NCI-H2196 (cell line): Measurements from ENCODE around the gene FAM170B.

ENCODE experiments used
- DNase-seq: peaks from one replicate; lab custom pipeline; 2025; ENCODE audit not compliant: unreplicated experiment; lab: John Stamatoyannopoulos, UW

The FAM170B gene

DNA sequence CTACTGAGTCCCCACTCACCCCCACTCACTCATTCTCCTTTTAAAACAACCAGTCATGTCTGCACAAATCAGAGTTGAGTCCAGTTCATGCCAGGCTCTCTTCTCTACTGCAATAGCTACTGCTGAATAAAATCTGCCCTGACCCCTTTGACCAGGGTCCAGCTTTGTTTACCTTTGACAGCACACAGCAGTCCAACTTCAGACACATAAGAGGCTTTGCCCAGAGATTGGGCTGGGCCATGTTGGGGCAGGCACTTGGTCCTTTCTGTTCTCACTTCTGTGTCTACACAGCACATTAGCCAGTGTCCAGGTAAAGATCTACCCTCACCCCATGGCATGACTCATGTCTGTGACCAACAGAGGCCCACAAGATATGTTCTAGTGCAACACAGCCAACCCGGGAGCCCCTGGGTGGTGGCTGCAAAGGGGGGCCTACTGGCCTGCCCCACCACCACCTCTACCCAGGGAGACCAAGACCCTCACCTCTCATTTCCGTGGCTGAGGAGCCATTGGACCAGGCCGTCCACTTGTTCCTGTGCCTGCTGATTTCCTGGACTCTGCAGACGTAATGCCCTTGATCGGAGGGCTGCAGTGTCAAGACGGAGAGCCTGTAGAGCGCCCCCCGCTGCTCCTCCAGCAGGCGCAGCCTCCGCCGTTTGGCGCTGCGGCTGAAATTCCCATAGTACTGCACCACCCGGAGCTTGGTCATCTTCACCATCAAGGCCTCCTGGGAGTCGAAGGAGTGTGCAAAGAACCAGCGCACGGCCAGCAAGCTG, 26.5 kb downstream of the FAM170B start:
- no peak for DNase-seq

DNA sequence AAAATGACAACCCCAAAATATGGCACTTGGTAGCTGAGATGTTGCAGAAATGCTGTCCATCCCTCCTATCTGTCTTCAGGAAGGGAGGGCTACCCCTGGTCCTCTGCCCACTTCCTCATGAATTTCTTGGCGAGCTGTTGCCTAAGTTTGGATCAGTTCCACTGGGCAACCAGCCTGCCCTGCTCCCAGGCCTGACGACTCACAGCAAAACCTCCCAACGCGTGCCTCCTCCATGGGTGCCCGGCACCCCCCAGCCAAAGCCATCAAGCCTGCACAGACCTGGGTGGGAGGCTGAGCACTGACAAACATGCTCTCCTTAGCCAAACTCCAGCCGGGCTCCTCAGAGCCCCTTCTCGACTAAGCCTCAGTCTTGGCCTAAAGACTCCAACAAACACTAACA, 27.4 kb downstream of the FAM170B start:
- no peak for DNase-seq

DNA sequence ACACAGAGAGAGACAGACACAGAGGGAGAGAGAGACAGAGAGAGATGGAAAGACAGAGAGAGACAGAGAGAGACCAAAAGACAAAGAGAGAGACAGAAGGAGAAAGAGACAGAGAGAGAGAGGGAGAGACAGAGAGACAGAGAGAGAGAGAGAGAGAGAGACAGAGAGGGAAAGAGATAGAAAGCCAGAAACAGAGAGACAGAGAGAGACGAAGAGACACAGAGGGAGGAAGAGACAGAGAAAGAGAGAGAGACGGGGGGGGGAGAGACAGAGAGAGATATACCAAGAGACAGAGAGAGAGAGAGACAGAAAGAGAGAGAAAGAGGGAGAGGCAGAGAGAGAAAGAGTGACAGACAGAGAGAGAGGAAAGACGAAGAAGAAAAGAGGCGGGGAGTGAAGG, 28.7 kb downstream of the FAM170B start:
- no peak for DNase-seq

DNA sequence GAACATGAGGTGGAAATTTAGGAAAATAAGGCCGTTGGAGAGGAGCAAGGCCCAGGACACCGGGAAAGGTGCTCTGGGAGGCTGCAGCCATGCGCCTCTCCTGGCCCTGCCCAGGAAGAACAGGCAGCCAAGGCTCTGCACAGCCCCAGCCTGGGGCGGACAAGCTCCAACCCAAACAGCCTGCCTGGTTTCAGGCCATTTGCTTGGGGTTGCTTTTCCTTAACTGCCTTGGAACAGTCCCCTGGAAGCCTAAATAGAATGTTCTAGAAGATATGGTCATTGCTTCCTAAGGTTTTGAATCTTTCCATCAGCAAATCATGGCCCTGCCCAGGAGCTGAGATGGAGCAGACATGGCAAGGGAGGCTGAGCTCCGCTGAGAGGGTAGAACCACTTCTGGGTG, 29.5 kb downstream of the FAM170B start:
- DNase-seq, result no peak

DNA sequence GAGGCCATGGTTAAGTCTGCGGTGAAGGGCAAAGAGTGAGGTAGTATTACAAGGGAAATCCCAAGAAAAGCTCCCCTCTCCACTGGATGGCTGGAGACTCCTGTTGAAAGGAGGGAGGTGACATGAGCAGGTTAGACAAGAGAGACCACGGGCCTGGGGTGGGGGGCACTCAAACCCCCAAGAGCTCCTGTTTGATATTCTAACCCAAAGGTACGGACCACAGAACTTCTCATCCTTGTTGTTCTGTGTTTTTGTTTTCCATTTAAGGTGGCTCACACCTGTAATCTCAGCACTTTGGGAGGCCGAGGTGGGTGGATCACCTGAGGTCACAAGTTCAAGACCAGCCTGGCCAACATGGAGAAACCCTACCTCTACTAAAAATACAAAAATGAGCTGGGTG, 30.1 kb downstream of the FAM170B start:
- DNase-seq, result no peak

DNA sequence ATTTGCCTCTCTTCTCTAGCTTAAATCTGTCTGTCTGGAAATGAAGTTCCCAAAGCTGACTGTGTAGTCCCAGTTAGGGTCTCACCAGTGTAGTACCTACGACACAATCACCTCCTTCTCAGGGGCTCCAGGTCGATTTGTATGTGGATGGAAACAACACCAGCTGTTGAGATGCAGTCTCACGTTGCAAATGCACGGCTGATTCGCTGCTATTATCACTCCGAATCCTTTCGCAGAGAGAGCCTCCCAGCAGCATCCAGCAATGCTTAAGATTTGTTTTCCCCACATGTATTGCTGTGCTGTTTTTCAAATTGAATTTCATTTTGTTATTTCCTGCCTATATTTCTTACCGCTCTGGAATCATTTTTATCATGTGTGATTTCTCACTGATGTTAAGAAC, 34.8 kb downstream of the FAM170B start:
- no peak for DNase-seq

DNA sequence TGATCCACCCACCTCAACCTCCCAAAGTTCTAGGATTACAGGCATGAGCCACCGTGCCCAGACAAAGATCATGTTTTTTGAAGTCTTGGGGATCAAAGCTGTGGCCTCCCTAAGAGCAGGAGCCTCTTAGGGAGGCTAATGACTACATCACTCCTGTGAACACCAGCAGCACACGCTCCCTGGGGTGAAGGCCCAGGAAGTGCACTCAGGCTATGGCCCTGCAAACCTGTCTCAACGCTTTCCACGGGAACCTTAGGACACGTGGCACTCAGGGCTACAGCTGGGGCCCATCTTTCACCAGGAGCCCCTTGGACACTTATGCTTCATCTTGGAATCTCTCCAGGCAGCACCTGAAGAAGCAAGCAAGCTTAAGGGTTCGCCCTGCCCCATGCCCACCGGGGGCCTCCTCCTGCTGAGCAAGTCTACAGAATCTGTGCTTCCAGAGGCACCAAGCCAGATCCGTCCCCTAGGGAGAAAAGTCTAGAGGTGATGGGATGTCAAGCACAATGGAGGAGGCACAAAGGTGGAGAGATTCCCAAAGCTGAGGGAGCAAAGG, 36.9 kb downstream of the FAM170B start:
- DNase-seq, result no peak

DNA sequence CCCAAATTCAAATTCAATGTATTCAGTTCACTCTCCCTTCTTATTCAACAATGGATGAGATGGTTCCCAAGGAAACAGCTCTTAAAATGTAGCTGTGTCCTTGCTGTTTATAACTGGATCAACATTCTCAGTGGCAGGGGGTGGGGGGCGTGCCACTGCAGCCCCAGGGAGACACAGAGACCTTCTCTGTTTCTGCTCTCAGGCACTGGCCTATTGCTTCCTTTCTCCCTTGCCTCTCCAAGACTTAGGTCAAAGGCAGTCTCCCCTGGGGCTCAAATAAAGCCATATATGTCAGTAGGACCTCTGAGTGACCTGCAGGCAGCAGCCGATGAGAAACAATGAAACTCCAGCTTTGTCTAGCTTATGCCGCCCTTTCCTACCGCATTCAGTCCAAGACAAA, 39.2 kb downstream of the FAM170B start:
- DNase-seq, result no peak

DNA sequence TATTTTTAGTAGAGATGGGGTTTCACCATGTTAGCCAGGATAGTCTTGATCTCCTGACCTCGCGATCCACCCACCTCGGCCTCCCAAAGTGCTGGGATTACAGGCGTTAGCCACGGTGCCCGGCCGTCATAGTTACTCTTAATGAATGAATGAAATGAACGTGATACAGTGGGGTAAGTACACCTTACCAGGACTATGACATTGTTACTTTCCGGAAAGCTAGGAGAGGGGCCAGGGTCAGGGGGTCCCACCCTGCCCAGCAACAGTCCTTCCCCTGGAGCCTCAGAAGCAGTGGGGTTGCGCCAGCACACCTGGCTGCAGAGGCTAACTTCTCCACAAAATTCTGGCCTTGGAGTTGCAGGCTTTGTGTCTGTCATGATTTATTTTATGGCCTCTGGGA, 39.9 kb downstream of the FAM170B start:
- no peak for DNase-seq

DNA sequence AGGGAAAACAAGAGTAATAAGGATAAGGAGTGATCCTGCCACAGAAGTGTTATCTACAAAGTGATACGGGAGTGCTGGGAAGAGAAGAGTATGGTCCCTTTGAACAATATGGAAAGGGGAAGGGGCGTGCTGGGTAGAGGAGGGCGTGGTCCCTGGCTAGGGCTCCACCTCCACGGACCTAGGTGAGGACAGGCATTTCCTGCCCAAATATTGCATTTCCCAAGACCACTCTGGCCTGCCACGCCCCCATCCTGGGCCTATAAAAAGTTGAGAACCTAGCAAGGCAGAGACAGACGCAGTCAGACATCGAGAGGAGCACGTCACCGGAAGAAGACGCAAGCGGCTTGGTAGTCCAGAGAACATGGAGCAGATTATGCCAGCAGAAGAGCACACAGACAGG, 41.3 kb downstream of the FAM170B start:
- no peak for DNase-seq

DNA sequence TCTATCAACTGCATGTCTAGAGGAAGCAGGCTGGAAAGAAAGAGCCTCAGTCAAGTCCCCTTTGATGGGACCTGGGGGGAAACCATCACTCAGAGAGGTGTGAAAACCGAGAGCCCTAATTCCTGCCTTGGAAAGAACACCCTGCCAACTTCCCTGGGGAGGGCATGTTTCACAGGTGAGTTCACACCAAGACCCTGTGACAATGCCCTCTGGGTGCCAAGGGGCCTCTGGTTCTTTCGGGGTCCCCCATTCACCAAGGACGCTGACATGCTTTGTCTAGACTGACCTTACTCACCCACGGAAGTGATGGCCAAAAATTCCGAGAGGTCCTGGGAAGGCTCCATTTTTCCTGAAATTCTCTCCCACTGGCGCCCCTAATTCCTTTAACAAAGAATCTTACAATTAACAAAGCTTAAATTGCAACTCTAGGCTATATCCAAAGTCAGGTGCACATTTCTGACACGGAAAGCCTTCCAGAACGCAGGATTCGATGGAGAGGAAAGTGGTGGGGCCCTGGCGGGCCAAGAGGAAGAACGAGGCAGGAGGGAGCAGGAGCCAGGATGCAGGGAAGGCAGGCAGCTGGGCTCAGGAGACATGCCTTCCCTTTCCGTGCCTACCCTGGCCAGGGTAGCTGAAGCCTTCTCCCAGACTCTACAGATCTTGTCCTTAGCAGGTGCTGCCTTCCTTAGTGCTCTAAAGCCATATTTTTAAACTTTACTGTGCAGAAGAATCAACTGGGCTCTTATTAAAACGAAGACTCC, 42.2 kb downstream of the FAM170B start:
- DNase-seq, result no peak

DNA sequence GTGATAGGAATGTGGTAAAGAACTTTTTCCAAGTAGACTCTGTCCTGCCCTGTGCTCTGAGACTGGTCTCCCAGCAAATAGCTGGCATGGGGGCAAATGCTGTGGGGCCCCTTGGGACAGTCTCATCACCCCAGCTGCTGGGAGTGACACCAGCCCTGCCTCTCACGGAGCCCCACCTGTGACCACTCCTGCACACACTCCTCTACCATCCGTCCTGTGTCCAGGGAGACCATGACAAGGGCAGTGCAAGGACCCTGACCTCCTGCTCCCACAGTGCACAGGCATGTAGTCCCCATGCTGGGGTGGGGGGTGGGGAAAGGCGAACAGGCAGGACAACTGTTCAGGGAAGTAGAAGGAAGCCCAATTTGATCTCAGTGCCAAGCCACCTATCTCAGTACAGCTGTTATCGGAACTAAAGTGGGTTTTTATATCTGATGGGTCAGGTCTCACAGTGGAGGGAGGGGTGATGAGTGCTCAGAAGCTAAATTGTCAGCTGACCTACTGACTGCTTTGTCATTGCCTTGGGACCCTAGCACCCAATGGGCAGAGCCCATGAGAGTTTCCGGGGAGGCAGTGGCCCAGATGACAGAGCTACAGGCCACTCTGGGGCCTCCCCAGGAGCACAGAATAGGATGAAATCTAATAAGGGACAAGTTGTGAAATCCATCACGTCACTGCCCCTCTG, 43.0 kb downstream of the FAM170B start:
- DNase-seq, result no peak

DNA sequence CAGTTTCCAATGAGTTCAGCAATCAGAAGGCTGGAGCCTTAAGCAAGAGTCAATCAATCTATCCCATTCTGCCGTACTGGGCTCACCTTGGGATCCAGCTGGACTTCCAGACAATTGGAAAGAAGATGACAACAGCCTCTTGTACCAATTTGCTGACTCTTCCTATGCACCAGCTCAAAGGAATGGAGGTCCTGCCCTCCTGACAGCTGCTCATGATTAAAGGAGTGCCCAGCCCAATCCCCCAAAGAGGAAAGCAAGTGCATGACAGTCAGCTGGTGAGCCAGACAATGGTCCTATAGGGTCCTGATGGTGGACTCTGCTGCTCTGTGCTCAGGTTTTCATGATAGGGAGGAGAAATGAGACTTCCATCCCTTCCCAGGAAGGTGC, 43.6 kb downstream of the FAM170B start:
- DNase-seq, result no peak

DNA sequence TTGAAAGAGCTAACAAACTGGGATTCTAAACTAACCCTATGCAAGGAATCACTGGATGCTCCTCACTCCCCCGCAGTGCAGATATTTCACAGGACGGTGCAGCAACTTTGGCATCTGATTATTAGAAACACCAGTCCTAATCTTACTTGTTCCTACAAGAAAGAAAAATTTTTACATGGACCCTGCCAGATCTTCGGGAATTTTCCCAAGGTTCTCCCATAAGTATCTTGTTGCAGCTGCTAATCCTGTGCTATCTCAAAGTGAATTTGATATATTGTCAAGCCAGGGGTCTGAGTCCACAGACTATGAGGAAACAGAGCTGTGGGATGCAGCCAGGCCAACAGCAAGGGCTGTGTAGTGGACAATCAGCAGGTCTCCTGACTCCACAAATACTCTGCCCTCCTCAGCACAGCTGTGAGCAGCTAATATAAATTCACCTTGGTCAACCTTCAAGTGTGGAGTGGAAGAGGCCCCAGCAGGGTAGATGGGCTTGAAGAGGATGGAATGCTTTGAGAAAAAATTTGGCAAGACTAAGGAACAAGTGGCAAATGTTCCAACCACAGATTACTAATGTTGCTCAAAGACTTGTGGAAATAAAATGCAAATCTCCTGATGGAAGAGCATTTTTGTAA, 44.1 kb downstream of the FAM170B start:
- no peak for DNase-seq

DNA sequence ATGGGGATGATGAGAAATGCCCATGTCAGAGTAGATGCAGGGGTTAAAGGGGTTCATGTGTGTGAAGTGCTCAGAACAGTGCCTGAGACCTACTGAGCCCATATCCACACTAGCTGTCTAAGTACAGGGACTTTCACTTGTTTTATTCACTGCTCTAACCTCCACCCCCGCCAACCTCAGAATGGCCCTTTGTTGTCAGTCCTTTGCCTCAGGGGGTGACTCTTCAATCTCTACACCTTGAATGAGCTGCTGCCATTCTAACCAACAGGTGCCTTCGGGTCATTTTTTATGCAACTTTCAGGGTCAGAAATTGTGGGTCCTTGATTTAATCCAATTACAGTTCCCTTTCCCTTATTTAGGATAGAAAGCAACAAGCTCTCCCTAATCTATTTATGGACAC, 44.7 kb downstream of the FAM170B start:
- DNase-seq, result no peak

DNA sequence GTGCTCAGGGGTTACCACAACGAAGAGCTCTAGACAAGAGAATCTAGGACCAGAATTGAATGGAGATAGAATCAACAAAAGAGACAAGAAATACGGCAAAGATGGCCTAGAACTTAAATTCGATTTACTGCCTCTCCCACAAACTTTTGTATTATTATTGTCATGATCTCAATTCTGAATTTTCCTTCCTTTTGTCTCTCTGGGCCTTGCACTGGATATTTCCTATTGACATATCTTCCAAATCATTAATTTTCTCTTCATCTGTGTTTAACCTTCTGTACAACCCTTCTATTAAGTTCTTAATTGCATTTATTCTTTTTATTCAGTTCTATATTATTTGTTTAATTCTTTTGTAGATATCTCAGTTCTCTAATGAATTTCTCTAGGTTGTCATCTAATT, 46.9 kb downstream of the FAM170B start:
- no peak for DNase-seq

DNA sequence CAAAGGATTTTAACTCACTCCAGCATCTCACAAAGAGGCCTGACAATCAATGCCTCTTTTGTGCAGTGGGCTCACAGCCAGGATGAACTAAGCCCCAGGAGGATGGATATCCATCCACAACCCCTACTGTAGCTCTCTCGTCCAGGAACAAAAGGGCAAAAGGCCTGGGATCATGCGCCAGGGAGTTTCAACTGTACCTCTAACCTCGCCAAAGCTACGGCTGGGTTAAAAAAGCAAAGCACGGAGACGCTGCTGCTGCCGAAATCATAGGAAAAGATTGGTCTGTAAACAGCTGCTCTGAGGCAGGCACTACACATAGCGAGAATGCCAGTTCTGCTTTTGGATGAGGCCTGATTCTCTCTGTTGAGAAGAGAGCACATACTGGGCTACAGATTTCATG, 50.6 kb downstream of the FAM170B start:
- no peak for DNase-seq

DNA sequence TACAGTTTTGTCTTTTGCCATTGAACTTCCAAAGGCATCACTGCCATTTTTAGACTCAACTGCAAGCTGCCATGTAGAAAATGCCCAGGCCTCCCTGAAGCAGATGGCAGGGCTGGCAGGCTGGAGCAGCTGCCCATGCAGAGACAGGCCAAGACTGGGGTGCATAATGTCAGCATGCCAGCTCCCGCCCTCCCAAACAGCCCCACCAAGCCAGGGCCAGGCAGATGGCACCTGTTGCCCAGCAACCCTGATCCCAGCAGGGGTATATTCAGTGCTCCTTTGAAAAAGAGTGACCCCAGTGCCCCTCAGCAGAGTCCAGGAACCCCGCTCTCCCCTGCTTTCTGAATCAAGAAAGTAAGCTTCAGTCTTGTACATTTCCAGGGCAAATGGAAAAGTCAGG, 51.1 kb downstream of the FAM170B start:
- no peak for DNase-seq

DNA sequence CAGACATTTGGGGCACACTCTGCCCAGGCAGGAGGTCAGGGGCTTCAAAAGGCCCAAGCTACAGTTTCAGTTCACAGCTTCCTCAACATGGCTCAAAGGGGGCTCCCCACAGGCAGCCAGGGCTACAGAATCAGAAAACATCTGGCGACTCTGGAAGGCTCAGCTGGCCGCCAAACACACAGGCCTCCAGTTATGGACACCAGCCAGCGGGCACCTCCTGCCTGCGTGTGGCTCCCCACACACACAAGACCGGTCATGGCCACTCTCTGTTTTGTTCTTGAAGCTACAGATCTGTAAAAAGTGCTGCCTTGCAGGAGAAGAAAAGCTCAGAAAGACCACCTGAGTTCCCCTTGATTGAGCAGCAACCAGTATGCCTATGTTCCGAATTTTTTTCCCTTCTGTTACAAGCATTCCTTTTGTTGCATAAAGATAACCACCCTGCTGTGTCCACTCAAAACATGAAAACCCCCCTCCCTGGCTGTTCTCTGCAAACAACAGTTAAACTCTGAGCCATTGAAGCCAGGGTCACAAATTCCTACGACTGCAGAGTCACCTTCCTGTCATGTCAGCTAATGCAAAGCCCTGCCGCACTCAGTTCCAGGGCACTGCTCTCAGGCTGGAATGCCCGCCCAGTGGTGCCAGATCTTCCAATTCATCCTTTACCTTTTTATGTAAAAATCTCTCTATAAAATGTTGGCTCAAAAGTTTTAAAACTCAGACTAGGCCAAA, 52.1 kb downstream of the FAM170B start:
- no peak for DNase-seq
